Neuronal stem cell (in vitro differentiated cells): ENCODE measurements around the gene HOXD4.
A peak's percentile ranks its signal among the peaks of the same experiment; 100 is the strongest.

Experiments
- DNase-seq: peaks from one replicate; pipeline ENCODE4 v3.0.0-alpha.2; 2013; ENCODE audit warnings: low spot score
- H2AFZ ChIP-seq: one replicate; pipeline ENCODE4 v1.6.1; 2013; ENCODE audit warnings: mild to moderate bottlenecking, low read length, inconsistent platforms
- H2AK5ac ChIP-seq: 2 replicates; pipeline ENCODE4 v1.6.1; 2013; ENCODE audit warnings: low read depth, mild to moderate bottlenecking, inconsistent platforms, low read length, moderate library complexity, mixed read lengths
- H2BK120ac ChIP-seq: 2 replicates; pipeline ENCODE4 v1.6.1; 2013; ENCODE audit warnings: low read depth, mild to moderate bottlenecking, inconsistent platforms, low read length, moderate library complexity, mixed read lengths
- H2BK12ac ChIP-seq: one replicate; pipeline ENCODE4 v1.6.1; 2013; ENCODE audit warnings: low read length, inconsistent platforms
- H2BK15ac ChIP-seq: 2 replicates; pipeline ENCODE4 v1.6.1; 2013; ENCODE audit warnings: mild to moderate bottlenecking, low read length, inconsistent platforms, mixed read lengths
- H2BK5ac ChIP-seq: one replicate; pipeline ENCODE4 v1.6.1; 2013; ENCODE audit warnings: inconsistent platforms, mild to moderate bottlenecking, low read length, moderate library complexity
- H3K14ac ChIP-seq: one replicate; pipeline ENCODE4 v1.6.1; 2013; ENCODE audit warnings: low read length, inconsistent platforms
- H3K18ac ChIP-seq: 2 replicates; pipeline ENCODE4 v1.6.1; 2013; ENCODE audit warnings: low read length, inconsistent platforms
- H3K23ac ChIP-seq: 2 replicates; pipeline ENCODE4 v1.6.1; 2013; ENCODE audit warnings: low read depth, mild to moderate bottlenecking, mixed read lengths, low read length, inconsistent platforms; ENCODE audit not compliant: poor library complexity
- H3K27ac ChIP-seq: replicated peaks from 3 replicates; pipeline ENCODE4 v1.5.1; 2013; ENCODE audit warnings: low read length, inconsistent platforms
- H3K27me3 ChIP-seq, 3 experiments: 2 replicates each; pipeline ENCODE4 v1.6.1; 2013; ENCODE audit warnings: low read length in 3 of 3, mild to moderate bottlenecking in 2 of 3, inconsistent platforms in 1 of 3, low read depth in 1 of 3, mixed read lengths in 1 of 3, moderate library complexity in 1 of 3; ENCODE audit not compliant: control insufficient read depth in 3 of 3, insufficient read depth in 3 of 3
- H3K36me3 ChIP-seq, 2 donors: replicated peaks in 1 of 2; 2 replicates each; pipeline ENCODE4 v1.6.1; 2013; ENCODE audit warnings: low read length in 2 of 2; ENCODE audit not compliant: control insufficient read depth in 2 of 2, insufficient read depth in 2 of 2
- H3K4ac ChIP-seq: 2 replicates; pipeline ENCODE4 v1.6.1; 2013; ENCODE audit warnings: inconsistent platforms, mild to moderate bottlenecking, low read length, moderate library complexity
- H3K4me1 ChIP-seq, 2 donors: 1 replicate in 1 of 2; 2 replicates in 1 of 2; pipeline ENCODE4 v1.6.1; 2013; ENCODE audit warnings: low read length in 2 of 2, low read depth in 1 of 2; ENCODE audit not compliant: control insufficient read depth in 2 of 2, insufficient read depth in 1 of 2
- H3K4me2 ChIP-seq: one replicate; pipeline ENCODE4 v1.6.1; 2013; ENCODE audit warnings: mild to moderate bottlenecking, low read length, inconsistent platforms; ENCODE audit not compliant: insufficient read depth, poor library complexity, severe bottlenecking
- H3K4me3 ChIP-seq, 2 donors: 2 replicates each; pipeline ENCODE4 v1.5.1; 2013; ENCODE audit warnings: low read length in 2 of 2, mild to moderate bottlenecking in 2 of 2, inconsistent platforms in 1 of 2, moderate library complexity in 1 of 2
- H3K79me1 ChIP-seq: one replicate; pipeline ENCODE4 v1.6.1; 2013; ENCODE audit warnings: low read depth, mild to moderate bottlenecking, inconsistent platforms, low read length, moderate library complexity
- H3K9ac ChIP-seq: one replicate; pipeline ENCODE4 v1.6.1; 2013; ENCODE audit warnings: mild to moderate bottlenecking, low read depth, low read length, inconsistent platforms; ENCODE audit not compliant: poor library complexity
- H3K9me3 ChIP-seq, 2 donors: replicated peaks in 1 of 2; 2 replicates each; pipeline versions ENCODE3 to v1.6.1; 2013; ENCODE audit warnings: low read length in 2 of 2, mild to moderate bottlenecking in 2 of 2, inconsistent platforms in 1 of 2, low read depth in 1 of 2, mixed read lengths in 1 of 2, moderate library complexity in 1 of 2; ENCODE audit not compliant: control insufficient read depth in 2 of 2, insufficient read depth in 1 of 2
- H4K8ac ChIP-seq: one replicate; pipeline ENCODE4 v1.6.1; 2013; ENCODE audit warnings: low read depth, mild to moderate bottlenecking, inconsistent platforms, low read length, moderate library complexity
- H4K91ac ChIP-seq: one replicate; pipeline ENCODE4 v1.6.1; 2013; ENCODE audit warnings: low read length, low read depth, mild to moderate bottlenecking, inconsistent platforms; ENCODE audit not compliant: poor library complexity
- WGBS, 2 donors: extraction: QIAGEN DNeasy Blood & Tissue Kit; methylation state at CpG; one replicate each; pipeline ENCODE4 v1.1.7; 2013; ENCODE audit warnings: missing lambda C conversion rate in 2 of 2, mixed read lengths in 1 of 2; ENCODE audit not compliant: insufficient read length in 2 of 2, insufficient replicate concordance in 1 of 2; ENCODE audit errors: extremely low coverage in 2 of 2; 5-methylcytosine and 5-hydroxymethylcytosine counted together

HOXD4 gene

GRCh38 chr2:176163672-176164056 lies 12.3 kb downstream of the HOXD4 start:
- WGBS, 2 donors = no CpG with 5 or more reads among the region's 12 CpGs
- Histone ChIP-seq H4K91ac (no peak overlapping the region), H2BK12ac (no peak overlapping the region), H3K9ac (no peak overlapping the region), H3K4me1 (peaks cover 0 to 7% of the 10 kb centered on the region in 2 donors), H2BK5ac (no peak overlapping the region), H2BK120ac (no peak overlapping the region), H3K79me1 (no peaks in the 10 kb centered on the region), H3K18ac (no peak overlapping the region), H3K4ac (no peak overlapping the region), H4K8ac (no peak overlapping the region), H3K27ac (no peak overlapping the region), H2AFZ (no peak overlapping the region), H3K9me3 (peaks cover 13 to 18% of the 10 kb centered on the region in 2 donors), H2AK5ac (no peak overlapping the region), H3K36me3 (no peaks in the 10 kb centered on the region), H3K27me3 (peaks cover 59 to 98% (median 91%) of the 10 kb centered on the region in 3 experiments), H3K14ac (no peak overlapping the region), H2BK15ac (no peak overlapping the region), H3K4me3 (no peak overlapping the region), H3K4me2 (no peak overlapping the region), H3K23ac (peak overlapping the region; percentile 21)
- DNase-seq = no peak

- WGBS, 2 donors = no CpG with 5 or more reads among the region's 13 CpGs
- Histone ChIP-seq H2AK5ac (no peak overlapping the region), H3K23ac (no peak overlapping the region), H2AFZ (no peak overlapping the region), H3K18ac (no peak overlapping the region), H4K91ac (no peak overlapping the region), H3K4me1 (peaks cover 0 to 7% of the 10 kb centered on the region in 2 donors), H3K9me3 (peaks cover 13 to 18% of the 10 kb centered on the region in 2 donors), H3K36me3 (no peaks in the 10 kb centered on the region), H3K79me1 (no peaks in the 10 kb centered on the region), H2BK5ac (no peak overlapping the region), H2BK15ac (no peak overlapping the region), H3K4me2 (no peak overlapping the region), H3K9ac (no peak overlapping the region), H3K4ac (no peak overlapping the region), H3K4me3 (no peak overlapping the region), H3K14ac (no peak overlapping the region), H3K27me3 (peaks cover 56 to 98% (median 91%) of the 10 kb centered on the region in 3 experiments), H3K27ac (no peak overlapping the region), H2BK120ac (no peak overlapping the region), H2BK12ac (no peak overlapping the region), H4K8ac (no peak overlapping the region)
- DNase-seq = no peak
Observed at GRCh38 chr2:176164201-176164600, 12.9 kb downstream of the HOXD4 start.

GRCh38 chr2:176164611-176165369 lies 13.4 kb downstream of the HOXD4 start:
- Histone ChIP-seq H3K23ac (peak overlapping the region; percentile 18), H3K9me3 (peaks cover 13 to 18% of the 10 kb centered on the region in 2 donors), H2BK5ac (no peak overlapping the region), H3K4me1 (peaks cover 0 to 6% of the 10 kb centered on the region in 2 donors), H3K14ac (no peak overlapping the region), H4K8ac (no peak overlapping the region), H2BK120ac (no peak overlapping the region), H2BK15ac (no peak overlapping the region), H2AFZ (peak overlapping the region; percentile 70), H3K27ac (no peak overlapping the region), H3K36me3 (no peaks in the 10 kb centered on the region), H2BK12ac (no peak overlapping the region), H3K4me2 (no peak overlapping the region), H3K4me3 (no peak overlapping the region), H3K4ac (no peak overlapping the region), H3K18ac (no peak overlapping the region), H3K9ac (no peak overlapping the region), H4K91ac (no peak overlapping the region), H3K27me3 (peaks cover 55 to 98% (median 91%) of the 10 kb centered on the region in 3 experiments), H2AK5ac (no peak overlapping the region), H3K79me1 (no peaks in the 10 kb centered on the region)
- DNase-seq = no peak
- no CpG with 5 or more reads among the region's 52 CpGs for WGBS, 2 donors

- H4K8ac ChIP-seq = no peak overlapping the region
- no peak overlapping the region for H3K4me3 ChIP-seq
- no CpG with 5 or more reads among the region's 26 CpGs for whole genome bisulfite sequencing, 2 donors
- H2BK120ac ChIP-seq = no peak overlapping the region
- peaks cover 13 to 18% of the 10 kb centered on the region in 2 donors for H3K9me3 ChIP-seq
- H2BK12ac ChIP-seq = no peak overlapping the region
- peaks cover 51 to 98% (median 89%) of the 10 kb centered on the region in 3 experiments for H3K27me3 ChIP-seq
- DNase-seq = no peak
- peak overlapping the region; percentile 3 for H3K9ac ChIP-seq
- H3K18ac ChIP-seq = no peak overlapping the region
- peak overlapping the region; percentile 70 for H2AFZ ChIP-seq
- no peak overlapping the region for H4K91ac ChIP-seq
- H3K23ac ChIP-seq = no peak overlapping the region
- no peak overlapping the region for H2BK15ac ChIP-seq
- H3K4me1 ChIP-seq = no peaks in the 10 kb centered on the region
- H3K27ac ChIP-seq = no peak overlapping the region
- H3K4ac ChIP-seq = no peak overlapping the region
- no peak overlapping the region for H2AK5ac ChIP-seq
- no peaks in the 10 kb centered on the region for H3K36me3 ChIP-seq
- H2BK5ac ChIP-seq = no peak overlapping the region
- no peaks in the 10 kb centered on the region for H3K79me1 ChIP-seq
- H3K4me2 ChIP-seq = no peak overlapping the region
- H3K14ac ChIP-seq = no peak overlapping the region
Observed at GRCh38 chr2:176165370-176166050, 14.2 kb downstream of the HOXD4 start.
